OCI-LY1 (cell line): ENCODE results near the gene AFTPH.
A peak's percentile ranks its signal among the peaks of the same experiment; 100 is the strongest.

Experiments
- H2AFZ ChIP-seq: fragments of 200-600 bp; sonication (generic), shearing (Covaris generic); 2 replicates; pipeline ENCODE4 v1.6.0; 2014; ENCODE audit warnings: antibody characterized with exemption, mild to moderate bottlenecking, low read length
- H3F3A ChIP-seq: fragments of 200-600 bp; sonication (generic), shearing (Covaris generic); 2 replicates; pipeline ENCODE4 v1.6.0; 2014; ENCODE audit warnings: mild to moderate bottlenecking, antibody characterized with exemption, low read length, moderate library complexity; ENCODE audit not compliant: insufficient read depth
- H3K27ac ChIP-seq: fragments of 200-600 bp; sonication (generic); 2 replicates; pipeline ENCODE4 v1.5.1; 2014; ENCODE audit warnings: low read length, mixed run types, mild to moderate bottlenecking, low read depth; ENCODE audit not compliant: poor library complexity, severe bottlenecking
- H3K27me3 ChIP-seq: fragments of 200-600 bp; sonication (generic); 2 replicates; pipeline ENCODE4 v1.6.0; 2014; ENCODE audit warnings: antibody characterized with exemption, mild to moderate bottlenecking, low read length, moderate library complexity; ENCODE audit not compliant: insufficient read depth
- H3K36me3 ChIP-seq: fragments of 200-600 bp; sonication (generic); 2 replicates; pipeline ENCODE4 v1.6.1; 2014; ENCODE audit warnings: mild to moderate bottlenecking, antibody characterized with exemption, low read length, moderate library complexity, mixed read lengths; ENCODE audit not compliant: insufficient read depth
- H3K4me1 ChIP-seq: fragments of 200-600 bp; sonication (generic); 2 replicates; pipeline ENCODE4 v1.5.1; 2014; ENCODE audit warnings: mild to moderate bottlenecking, low read length, moderate library complexity; ENCODE audit not compliant: insufficient read depth, severe bottlenecking
- H3K4me2 ChIP-seq: fragments of 200-600 bp; sonication (generic), shearing (Covaris generic); 2 replicates; pipeline ENCODE4 v1.6.1; 2014; ENCODE audit warnings: low read length
- H3K4me3 ChIP-seq: fragments of 200-600 bp; sonication (generic); 2 replicates; pipeline ENCODE4 v1.5.1; 2014; ENCODE audit warnings: low read length, low read depth, mild to moderate bottlenecking, mixed read lengths; ENCODE audit not compliant: poor library complexity, severe bottlenecking
- H3K79me2 ChIP-seq: fragments of 200-600 bp; shearing (Covaris generic); 2 replicates; pipeline ENCODE4 v1.6.1; 2016; ENCODE audit warnings: mixed run types, low read length, mixed read lengths; ENCODE audit not compliant: insufficient read depth
- H3K9ac ChIP-seq: fragments of 200-600 bp; sonication (generic), shearing (Covaris generic); 2 replicates; pipeline ENCODE4 v1.6.1; 2014; ENCODE audit warnings: mild to moderate bottlenecking, low read length, mixed read lengths
- H3K9me2 ChIP-seq: fragments of 200-600 bp; sonication (generic), shearing (Covaris generic); 2 replicates; pipeline ENCODE4 v1.6.1; 2014; ENCODE audit warnings: low read depth, mild to moderate bottlenecking, low read length, mixed read lengths
- H3K9me3 ChIP-seq: fragments of 200-600 bp; shearing (Covaris generic); 2 replicates; pipeline ENCODE4 v1.6.1; 2014; ENCODE audit warnings: low read length, mixed read lengths
- H4K20me1 ChIP-seq: fragments of 200-600 bp; sonication (generic), shearing (Covaris generic); 2 replicates; pipeline ENCODE4 v1.6.0; 2016; ENCODE audit warnings: mild to moderate bottlenecking, low read length; ENCODE audit not compliant: insufficient read depth
- EZH2 ChIP-seq: fragments of 200-600 bp; sonication (generic), shearing (Covaris generic); IDR thresholded peaks from 2 replicates; pipeline ENCODE4 v1.8.0; 2017; ENCODE audit warnings: borderline replicate concordance, mixed run types, mild to moderate bottlenecking, antibody characterized with exemption, low read length, moderate library complexity, mixed read lengths
- TF ChIP-seq, protein P1 (sequence below): fragments of 200-600 bp; sonication (generic), shearing (Covaris generic); IDR thresholded peaks from 2 replicates; pipeline ENCODE4 v1.5.1; 2017; ENCODE audit warnings: mild to moderate bottlenecking, antibody characterized with exemption, low read length, moderate library complexity, mixed read lengths

Gene AFTPH

DNA sequence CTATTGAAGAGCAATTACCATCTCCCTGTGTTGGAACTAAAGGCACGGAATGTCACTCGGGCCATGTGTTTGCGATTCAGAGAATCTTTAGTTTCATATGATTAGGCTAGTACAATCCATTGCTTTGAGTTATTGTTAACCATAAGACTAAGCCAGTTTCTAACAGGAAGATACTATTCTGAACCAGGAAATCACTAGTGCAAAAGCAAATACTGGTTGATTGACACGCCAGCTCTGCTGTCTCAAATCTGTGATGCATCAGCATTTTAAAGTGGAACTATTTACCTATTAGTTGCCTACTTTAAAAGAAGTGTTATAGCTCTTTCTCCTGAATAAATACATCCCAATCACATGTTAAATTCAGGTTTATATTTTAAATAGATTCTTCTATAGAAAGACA lies 61.9 kb downstream of the AFTPH start:
- Histone ChIP-seq H4K20me1 (no peaks in the 10 kb centered on the region), H3K4me2 (no peak overlapping the region), H3K27ac (no peak overlapping the region), H3K79me2 (no peaks in the 10 kb centered on the region), H3K9me2 (no peaks in the 10 kb centered on the region), H3K27me3 (no peaks in the 10 kb centered on the region), H3K9me3 (no peaks in the 10 kb centered on the region), H3K36me3 (peaks cover 61% of the 10 kb centered on the region), H2AFZ (no peak overlapping the region), H3K4me1 (no peaks in the 10 kb centered on the region), H3K9ac (no peak overlapping the region), H3K4me3 (no peak overlapping the region), H3F3A (no peaks in the 10 kb centered on the region)
- TF ChIP-seq EZH2 = no peak
- TF ChIP-seq, protein P1, sequence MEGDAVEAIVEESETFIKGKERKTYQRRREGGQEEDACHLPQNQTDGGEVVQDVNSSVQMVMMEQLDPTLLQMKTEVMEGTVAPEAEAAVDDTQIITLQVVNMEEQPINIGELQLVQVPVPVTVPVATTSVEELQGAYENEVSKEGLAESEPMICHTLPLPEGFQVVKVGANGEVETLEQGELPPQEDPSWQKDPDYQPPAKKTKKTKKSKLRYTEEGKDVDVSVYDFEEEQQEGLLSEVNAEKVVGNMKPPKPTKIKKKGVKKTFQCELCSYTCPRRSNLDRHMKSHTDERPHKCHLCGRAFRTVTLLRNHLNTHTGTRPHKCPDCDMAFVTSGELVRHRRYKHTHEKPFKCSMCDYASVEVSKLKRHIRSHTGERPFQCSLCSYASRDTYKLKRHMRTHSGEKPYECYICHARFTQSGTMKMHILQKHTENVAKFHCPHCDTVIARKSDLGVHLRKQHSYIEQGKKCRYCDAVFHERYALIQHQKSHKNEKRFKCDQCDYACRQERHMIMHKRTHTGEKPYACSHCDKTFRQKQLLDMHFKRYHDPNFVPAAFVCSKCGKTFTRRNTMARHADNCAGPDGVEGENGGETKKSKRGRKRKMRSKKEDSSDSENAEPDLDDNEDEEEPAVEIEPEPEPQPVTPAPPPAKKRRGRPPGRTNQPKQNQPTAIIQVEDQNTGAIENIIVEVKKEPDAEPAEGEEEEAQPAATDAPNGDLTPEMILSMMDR = no peak

DNA sequence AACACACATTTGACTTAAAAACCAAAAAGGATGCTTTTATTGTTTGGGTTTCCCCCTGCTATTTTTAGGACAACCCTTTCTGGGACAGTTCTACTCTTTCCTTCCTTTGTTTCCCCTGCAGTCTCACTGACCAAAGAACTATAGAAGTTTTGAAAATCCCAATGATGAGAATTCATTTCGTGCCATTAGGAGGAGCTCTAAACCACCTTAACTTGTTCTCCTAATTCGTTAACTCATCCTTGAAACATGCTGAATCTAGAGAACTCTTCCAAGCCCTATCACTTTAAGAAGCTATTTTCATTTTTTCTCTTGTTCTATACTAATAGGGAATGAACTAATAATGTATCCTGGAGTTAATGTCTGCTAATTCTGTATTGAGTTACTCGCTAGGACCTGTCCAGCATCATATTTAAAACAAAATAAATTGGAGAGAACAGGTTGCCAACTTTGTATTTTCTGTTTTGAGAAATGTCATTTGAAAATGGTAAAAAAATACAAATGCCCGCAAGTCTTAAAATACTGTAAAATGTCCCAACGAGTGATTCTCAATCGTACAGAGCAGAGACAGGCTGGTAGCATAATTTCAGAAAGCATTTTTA lies 62.9 kb downstream of the AFTPH start:
- no peak for TF ChIP-seq EZH2
- TF ChIP-seq, protein P1 = peak; percentile 81
- Histone ChIP-seq H3K4me3 (no peak overlapping the region), H2AFZ (no peak overlapping the region), H3F3A (no peaks in the 10 kb centered on the region), H3K27ac (no peak overlapping the region), H3K4me2 (no peak overlapping the region), H3K9me3 (no peaks in the 10 kb centered on the region), H3K27me3 (no peaks in the 10 kb centered on the region), H4K20me1 (no peaks in the 10 kb centered on the region), H3K36me3 (peaks cover 66% of the 10 kb centered on the region; the same call in 1 of the 2 replicates), H3K9me2 (no peaks in the 10 kb centered on the region), H3K4me1 (no peaks in the 10 kb centered on the region), H3K9ac (no peak overlapping the region), H3K79me2 (no peaks in the 10 kb centered on the region)

DNA sequence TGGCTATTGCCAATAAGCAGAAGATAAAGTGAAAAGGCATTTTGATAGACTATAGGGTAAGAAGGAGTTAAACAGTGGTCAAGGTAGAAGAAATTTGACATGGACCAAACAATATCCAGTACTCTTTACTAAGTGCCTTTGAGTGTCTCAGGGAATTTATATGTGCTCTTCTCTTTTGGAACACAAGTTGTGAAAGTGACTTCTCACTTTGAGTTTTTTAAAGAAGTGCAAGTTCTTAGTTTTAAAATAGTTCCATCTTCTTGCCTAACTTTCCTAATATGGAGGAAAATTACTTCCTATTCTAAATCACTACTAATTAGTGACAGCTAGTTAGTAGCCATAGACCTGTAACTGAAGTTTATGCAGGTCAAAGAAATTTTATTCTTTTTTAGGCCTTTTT lies 63.4 kb downstream of the AFTPH start:
- H3K4me2 ChIP-seq = no peak overlapping the region
- H3K27ac ChIP-seq = no peak overlapping the region

More for the DNA sequence above, 63.4 kb downstream of the AFTPH start:
- no peaks in the 10 kb centered on the region for H3K9me3 ChIP-seq
- no peak overlapping the region for H3K4me3 ChIP-seq
- no peak overlapping the region for H2AFZ ChIP-seq
- H3K36me3 ChIP-seq = peaks cover 66% of the 10 kb centered on the region
- TF ChIP-seq, protein P1 = no peak
- TF ChIP-seq EZH2 = no peak
- H3F3A ChIP-seq = no peaks in the 10 kb centered on the region
- H3K4me1 ChIP-seq = no peaks in the 10 kb centered on the region
- H3K9me2 ChIP-seq = no peaks in the 10 kb centered on the region
- H4K20me1 ChIP-seq = no peaks in the 10 kb centered on the region
- no peaks in the 10 kb centered on the region for H3K79me2 ChIP-seq
- no peaks in the 10 kb centered on the region for H3K27me3 ChIP-seq
- H3K9ac ChIP-seq = no peak overlapping the region
